Measurements from ENCODE around the gene CHKA.

DNA sequence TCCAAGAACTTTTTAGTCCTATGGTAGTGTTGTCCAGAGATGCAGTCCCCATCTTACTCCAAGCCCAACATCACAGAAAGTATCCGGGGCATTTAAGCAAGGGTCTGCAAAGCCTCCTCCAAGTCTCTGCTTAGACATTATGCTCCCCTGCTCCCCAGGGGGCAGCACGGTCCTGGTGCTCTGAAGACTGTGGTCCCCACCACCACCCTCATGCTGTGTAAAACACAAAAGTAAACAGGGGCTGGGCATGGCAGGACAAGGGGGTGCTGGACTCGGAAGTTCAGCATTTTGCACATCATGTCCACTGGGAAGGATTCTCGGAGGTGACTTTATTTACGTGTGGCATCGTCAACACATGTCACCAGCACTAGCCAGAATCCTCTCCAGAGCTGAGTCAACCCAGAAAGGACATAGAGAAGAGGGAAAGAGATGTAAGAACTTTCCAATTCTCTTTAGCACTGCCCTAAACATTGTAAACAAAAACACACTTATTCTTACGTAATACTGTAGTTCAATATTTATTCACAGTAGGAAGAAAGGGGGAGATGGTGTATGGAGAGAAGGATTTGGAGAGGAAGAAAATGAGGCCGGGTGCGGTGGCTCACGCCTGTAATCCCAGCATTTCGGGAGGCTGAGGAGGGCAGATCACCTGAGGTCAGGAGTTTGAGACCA is 44.7 kb downstream of the CHKA start:
- TF ChIP-seq, protein P1, sequence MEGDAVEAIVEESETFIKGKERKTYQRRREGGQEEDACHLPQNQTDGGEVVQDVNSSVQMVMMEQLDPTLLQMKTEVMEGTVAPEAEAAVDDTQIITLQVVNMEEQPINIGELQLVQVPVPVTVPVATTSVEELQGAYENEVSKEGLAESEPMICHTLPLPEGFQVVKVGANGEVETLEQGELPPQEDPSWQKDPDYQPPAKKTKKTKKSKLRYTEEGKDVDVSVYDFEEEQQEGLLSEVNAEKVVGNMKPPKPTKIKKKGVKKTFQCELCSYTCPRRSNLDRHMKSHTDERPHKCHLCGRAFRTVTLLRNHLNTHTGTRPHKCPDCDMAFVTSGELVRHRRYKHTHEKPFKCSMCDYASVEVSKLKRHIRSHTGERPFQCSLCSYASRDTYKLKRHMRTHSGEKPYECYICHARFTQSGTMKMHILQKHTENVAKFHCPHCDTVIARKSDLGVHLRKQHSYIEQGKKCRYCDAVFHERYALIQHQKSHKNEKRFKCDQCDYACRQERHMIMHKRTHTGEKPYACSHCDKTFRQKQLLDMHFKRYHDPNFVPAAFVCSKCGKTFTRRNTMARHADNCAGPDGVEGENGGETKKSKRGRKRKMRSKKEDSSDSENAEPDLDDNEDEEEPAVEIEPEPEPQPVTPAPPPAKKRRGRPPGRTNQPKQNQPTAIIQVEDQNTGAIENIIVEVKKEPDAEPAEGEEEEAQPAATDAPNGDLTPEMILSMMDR (IDR thresholded peaks at IDR 0.05): no peak
- TF ChIP-seq POLR2A (IDR thresholded peaks at IDR 0.05): no peak
